Right atrium auricular region (tissue), 2 donors: ENCODE measurements around the gene RNU7-1. TPM values are rescaled to one million over a fixed set of nuclear protein-coding genes. Genes with fewer than 3 reads are reported as not detected.

Source experiments
- DNase-seq: peaks from one replicate; pipeline ENCODE4 v3.0.0-alpha.2; 2019; ENCODE audit warnings: low spot score
- H3K27ac ChIP-seq, 2 donors: fragments of 200-600 bp; sonication (generic); 1 replicate in 1 of 2; 2 replicates in 1 of 2; pipeline ENCODE4 v1.5.1; 2016 to 2019
- H3K27me3 ChIP-seq, 2 donors: fragments of 200-600 bp; sonication (generic); one replicate each; pipeline versions ENCODE4 v1.5.1 to v1.6.0; 2017 to 2019
- H3K36me3 ChIP-seq: fragments of 200-600 bp; sonication (generic); one replicate; pipeline ENCODE4 v1.5.1; 2016
- H3K4me1 ChIP-seq, 2 donors: fragments of 200-600 bp; sonication (generic); one replicate each; pipeline versions ENCODE4 v1.5.1 to v1.6.0; 2017 to 2019
- H3K4me3 ChIP-seq, 2 donors: fragments of 200-600 bp; sonication (generic); 1 replicate in 1 of 2; 2 replicates in 1 of 2; pipeline ENCODE4 v1.5.1; 2017 to 2019; ENCODE audit warnings: mild to moderate bottlenecking in 1 of 2, moderate library complexity in 1 of 2
- H3K9me3 ChIP-seq, 2 donors: fragments of 200-600 bp; sonication (generic); one replicate each; pipeline ENCODE4 v1.5.1; 2019
- total RNA-seq, 2 donors: library from RNA; depleted of rRNA; stranded (reverse); fragments of >200 nt; gene quantifications; one replicate each; pipeline ENCODE4 v1.1.0, GENCODE V29; 2016
- TF ChIP-seq, protein P1 (sequence below), 2 donors: fragments of 200-600 bp; sonication (generic); IDR thresholded peaks; one replicate each; pipeline ENCODE4 v1.5.1; 2019; ENCODE audit warnings: antibody characterized with exemption in 2 of 2

RNU7-1 gene
- total RNA-seq, 2 donors from 2014 or later, result not detected

DNA sequence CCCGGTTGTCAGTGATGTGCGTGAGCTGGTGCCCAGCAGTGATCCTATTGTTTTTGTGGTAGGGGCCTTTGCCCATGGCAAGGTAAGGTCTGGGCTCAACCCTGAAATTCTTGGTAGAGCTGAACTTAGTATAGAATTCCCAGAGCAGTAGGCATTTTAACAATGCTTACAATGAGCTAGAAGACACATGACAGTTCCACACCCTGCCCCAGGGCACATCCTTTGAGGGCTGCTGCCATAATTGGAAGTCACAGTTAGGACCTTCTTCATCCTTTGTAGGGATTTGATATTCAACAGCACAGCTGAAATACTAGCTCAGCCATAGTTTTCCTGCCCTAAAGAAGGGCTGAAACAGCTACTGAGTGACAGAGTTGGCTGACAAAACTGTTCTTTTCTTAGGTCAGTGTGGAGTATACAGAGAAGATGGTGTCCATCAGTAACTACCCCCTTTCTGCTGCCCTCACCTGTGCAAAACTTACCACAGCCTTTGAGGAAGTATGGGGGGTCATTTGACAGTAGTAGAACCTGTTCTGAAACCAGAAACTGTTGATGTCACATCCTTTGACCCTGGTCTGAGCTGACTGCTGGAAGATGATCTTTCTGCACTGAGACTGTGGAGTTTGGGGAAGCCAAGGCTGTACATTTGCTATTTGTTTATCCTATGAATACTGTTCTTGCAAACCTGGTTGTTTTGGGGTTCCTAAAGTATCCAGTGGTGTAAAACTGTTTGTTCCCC, 31.8 kb downstream of the RNU7-1 start:
- H3K4me3 ChIP-seq, result no peak overlapping the region
- no peaks in the 10 kb centered on the region for H3K9me3 ChIP-seq
- no peak for DNase-seq
- no peaks in the 10 kb centered on the region for H3K27me3 ChIP-seq
- H3K4me1 ChIP-seq, result peaks cover 0 to 15% of the 10 kb centered on the region in 2 donors
- peaks cover 55% of the 10 kb centered on the region for H3K36me3 ChIP-seq
- TF ChIP-seq, protein P1, sequence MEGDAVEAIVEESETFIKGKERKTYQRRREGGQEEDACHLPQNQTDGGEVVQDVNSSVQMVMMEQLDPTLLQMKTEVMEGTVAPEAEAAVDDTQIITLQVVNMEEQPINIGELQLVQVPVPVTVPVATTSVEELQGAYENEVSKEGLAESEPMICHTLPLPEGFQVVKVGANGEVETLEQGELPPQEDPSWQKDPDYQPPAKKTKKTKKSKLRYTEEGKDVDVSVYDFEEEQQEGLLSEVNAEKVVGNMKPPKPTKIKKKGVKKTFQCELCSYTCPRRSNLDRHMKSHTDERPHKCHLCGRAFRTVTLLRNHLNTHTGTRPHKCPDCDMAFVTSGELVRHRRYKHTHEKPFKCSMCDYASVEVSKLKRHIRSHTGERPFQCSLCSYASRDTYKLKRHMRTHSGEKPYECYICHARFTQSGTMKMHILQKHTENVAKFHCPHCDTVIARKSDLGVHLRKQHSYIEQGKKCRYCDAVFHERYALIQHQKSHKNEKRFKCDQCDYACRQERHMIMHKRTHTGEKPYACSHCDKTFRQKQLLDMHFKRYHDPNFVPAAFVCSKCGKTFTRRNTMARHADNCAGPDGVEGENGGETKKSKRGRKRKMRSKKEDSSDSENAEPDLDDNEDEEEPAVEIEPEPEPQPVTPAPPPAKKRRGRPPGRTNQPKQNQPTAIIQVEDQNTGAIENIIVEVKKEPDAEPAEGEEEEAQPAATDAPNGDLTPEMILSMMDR (IDR thresholded peaks at IDR 0.05), result no peak
- no peak overlapping the region for H3K27ac ChIP-seq

DNA sequence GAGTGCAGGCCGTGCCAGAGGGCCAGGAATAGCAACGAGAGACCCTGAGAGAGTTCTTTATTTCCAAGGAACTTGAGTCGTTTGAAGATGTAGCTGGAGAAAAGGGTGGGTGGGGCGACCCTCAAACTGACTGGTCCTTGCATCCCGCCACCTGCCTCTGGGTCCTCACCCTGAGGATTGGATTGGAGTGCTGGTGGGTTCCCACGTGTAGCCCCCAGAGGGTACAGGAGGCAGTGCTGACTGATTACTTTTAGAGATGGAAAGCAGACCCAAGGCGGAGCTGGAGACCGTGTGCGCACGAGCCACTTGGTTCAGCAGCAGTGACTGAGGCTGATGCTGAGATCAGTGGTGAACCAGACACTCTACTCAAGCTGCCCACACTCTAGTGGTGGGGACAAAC, 34.0 kb downstream of the RNU7-1 start:
- Histone ChIP-seq H3K9me3 (no peaks in the 10 kb centered on the region), H3K4me1 (peaks cover 0 to 8% of the 10 kb centered on the region in 2 donors), H3K27me3 (no peaks in the 10 kb centered on the region), H3K27ac (no peak overlapping the region), H3K4me3 (no peak overlapping the region), H3K36me3 (peaks cover 77% of the 10 kb centered on the region)
- TF ChIP-seq, protein P1 (IDR thresholded peaks at IDR 0.05), result no peak
- DNase-seq, result no peak

DNA sequence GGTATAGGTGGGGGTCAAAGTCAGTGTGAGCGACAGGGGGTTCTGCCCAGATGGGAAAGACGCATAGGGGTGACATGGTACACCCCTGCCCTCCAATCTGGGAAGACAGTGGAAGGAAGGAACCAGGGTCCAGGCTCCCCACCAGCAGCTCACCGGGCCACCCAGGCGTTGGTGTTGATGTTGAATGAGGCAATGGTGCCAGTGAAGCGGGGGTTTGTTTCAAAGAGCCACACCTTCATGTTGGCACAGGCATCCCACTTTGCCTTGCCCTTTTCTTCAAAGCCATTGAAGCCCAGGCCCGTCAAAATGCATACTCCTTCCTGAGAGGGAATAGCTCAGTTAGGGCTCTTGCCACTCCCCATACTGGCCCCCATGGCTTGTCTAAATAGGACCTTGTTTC, 34.6 kb downstream of the RNU7-1 start:
- DNase-seq, result no peak

DNA sequence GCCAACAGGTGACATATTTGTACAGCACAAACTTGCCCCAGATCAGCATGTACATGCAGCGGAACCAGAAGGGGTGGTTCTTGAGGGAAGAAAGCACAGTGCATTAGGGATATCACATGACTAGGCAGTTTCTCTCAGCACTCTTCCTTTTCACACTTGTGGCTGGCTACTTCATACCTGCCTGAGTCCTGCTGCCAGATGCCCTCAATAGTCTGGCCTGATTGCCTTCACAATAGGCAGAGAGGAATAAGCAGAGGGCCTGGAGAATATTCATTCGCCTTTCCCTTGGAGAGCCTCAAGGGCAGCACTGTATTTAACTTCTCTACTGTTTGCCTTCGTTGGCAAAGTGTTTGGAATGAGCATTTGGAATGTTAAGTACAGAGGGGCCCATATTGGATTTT, 35.0 kb downstream of the RNU7-1 start:
- peak overlapping the region in 1 of 2 donors; percentile 27 for H3K27ac ChIP-seq
- TF ChIP-seq, protein P1 (IDR thresholded peaks at IDR 0.05), result no peak
- H3K27me3 ChIP-seq, result no peaks in the 10 kb centered on the region
- H3K4me1 ChIP-seq, result peaks cover 0 to 8% of the 10 kb centered on the region in 2 donors
- no peaks in the 10 kb centered on the region for H3K9me3 ChIP-seq
- no peak for DNase-seq
- H3K36me3 ChIP-seq, result peaks cover 86% of the 10 kb centered on the region
- H3K4me3 ChIP-seq, result no peak overlapping the region

More for the DNA sequence above, 34.6 kb downstream of the RNU7-1 start:
- TF ChIP-seq, protein P1 (IDR thresholded peaks at IDR 0.05), result no peak
- no peaks in the 10 kb centered on the region for H3K27me3 ChIP-seq
- peaks cover 0 to 8% of the 10 kb centered on the region in 2 donors for H3K4me1 ChIP-seq
- peak overlapping the region in 1 of 2 donors; percentile 27 for H3K27ac ChIP-seq
- no peak overlapping the region for H3K4me3 ChIP-seq
- peaks cover 83% of the 10 kb centered on the region for H3K36me3 ChIP-seq
- no peaks in the 10 kb centered on the region for H3K9me3 ChIP-seq

DNA sequence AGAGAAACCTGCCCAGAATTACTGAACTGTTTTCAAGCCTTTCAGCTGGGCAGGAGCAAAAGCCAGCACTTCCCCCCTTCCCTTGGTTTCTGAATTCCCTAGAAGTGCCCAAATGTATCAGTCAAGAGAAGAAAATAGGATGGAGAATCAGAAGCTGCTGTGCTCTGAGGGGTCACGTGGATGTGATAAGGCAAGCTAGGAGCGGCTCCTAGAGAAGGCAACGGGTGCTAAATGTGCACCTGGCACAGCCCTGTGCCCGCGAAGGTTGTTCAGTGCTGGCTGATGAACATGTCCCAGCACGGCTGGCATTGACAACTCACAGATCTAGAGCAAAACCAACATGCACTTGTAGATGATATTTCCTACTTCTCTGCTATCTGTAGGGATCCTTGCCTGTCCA, 35.4 kb downstream of the RNU7-1 start:
- H3K4me1 ChIP-seq, result peaks cover 0 to 8% of the 10 kb centered on the region in 2 donors
- no peak overlapping the region for H3K4me3 ChIP-seq
- TF ChIP-seq, protein P1 (IDR thresholded peaks at IDR 0.05), result no peak
- no peaks in the 10 kb centered on the region for H3K27me3 ChIP-seq
- H3K27ac ChIP-seq, result peak overlapping the region in 1 of 2 donors; percentile 27
- no peak for DNase-seq
- H3K36me3 ChIP-seq, result peaks cover 86% of the 10 kb centered on the region
- H3K9me3 ChIP-seq, result no peaks in the 10 kb centered on the region
